ENCODE data around the gene ACTL6B. TPM values are rescaled to one million over a fixed set of nuclear protein-coding genes. Genes with fewer than 3 reads are reported as not detected.

ACTL6B gene
- total RNA-seq, 1 donor from 2014 or later = not detected

GRCh38 chr7:100626530-100627237, 29.6 kb downstream of the ACTL6B start:
- Histone ChIP-seq H3K27me3 (no peaks in the 10 kb centered on the region), H3K27ac (peak overlapping the region; percentile 8), H3K36me3 (no peaks in the 10 kb centered on the region), H3K4me1 (peaks cover 9% of the 10 kb centered on the region), H3K9me3 (no peaks in the 10 kb centered on the region), H3K4me3 (peak overlapping the region; percentile 33)
- TF ChIP-seq, protein P1, sequence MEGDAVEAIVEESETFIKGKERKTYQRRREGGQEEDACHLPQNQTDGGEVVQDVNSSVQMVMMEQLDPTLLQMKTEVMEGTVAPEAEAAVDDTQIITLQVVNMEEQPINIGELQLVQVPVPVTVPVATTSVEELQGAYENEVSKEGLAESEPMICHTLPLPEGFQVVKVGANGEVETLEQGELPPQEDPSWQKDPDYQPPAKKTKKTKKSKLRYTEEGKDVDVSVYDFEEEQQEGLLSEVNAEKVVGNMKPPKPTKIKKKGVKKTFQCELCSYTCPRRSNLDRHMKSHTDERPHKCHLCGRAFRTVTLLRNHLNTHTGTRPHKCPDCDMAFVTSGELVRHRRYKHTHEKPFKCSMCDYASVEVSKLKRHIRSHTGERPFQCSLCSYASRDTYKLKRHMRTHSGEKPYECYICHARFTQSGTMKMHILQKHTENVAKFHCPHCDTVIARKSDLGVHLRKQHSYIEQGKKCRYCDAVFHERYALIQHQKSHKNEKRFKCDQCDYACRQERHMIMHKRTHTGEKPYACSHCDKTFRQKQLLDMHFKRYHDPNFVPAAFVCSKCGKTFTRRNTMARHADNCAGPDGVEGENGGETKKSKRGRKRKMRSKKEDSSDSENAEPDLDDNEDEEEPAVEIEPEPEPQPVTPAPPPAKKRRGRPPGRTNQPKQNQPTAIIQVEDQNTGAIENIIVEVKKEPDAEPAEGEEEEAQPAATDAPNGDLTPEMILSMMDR (IDR thresholded peaks at IDR 0.05) = no peak
- peak; percentile 89 for DNase-seq
- intact Hi-C loops (cut with DNase I) = no loop called here
- peak; percentile 98 for ATAC-seq

DNA sequence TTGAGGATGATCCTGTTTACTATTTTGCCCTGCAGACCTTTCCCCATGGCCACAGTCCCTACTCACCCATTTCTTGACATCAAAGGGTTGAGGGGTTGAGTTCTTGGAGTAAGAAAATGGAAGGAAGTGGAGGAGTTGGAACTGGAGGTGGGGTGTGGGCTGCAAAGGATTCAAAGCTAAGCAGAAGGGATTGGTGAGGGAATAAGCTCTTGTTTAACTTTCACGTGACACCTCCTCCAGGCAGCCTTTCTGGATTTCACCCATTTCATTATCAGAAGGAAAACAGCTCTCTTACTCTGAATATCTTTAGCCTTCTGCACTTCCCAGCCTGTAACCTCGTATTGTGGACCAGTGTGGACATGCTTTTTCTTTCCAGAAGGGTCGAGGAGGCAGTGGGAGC, 30.2 kb downstream of the ACTL6B start:
- intact Hi-C loops (cut with DNase I) = no loop called here

GRCh38 chr7:100623951-100624824, 32.1 kb downstream of the ACTL6B start:
- H3K4me3 ChIP-seq = no peak overlapping the region
- H3K4me1 ChIP-seq = peaks cover 9% of the 10 kb centered on the region
- TF ChIP-seq, protein P1 (IDR thresholded peaks at IDR 0.05) = no peak
- DNase-seq (no peak), ATAC-seq (no peak)
- no peaks in the 10 kb centered on the region for H3K27me3 ChIP-seq
- intact Hi-C loops (cut with DNase I) = no loop called here
- H3K36me3 ChIP-seq = no peaks in the 10 kb centered on the region
- H3K9me3 ChIP-seq = no peaks in the 10 kb centered on the region
- no peak overlapping the region for H3K27ac ChIP-seq

More for the DNA sequence above, 30.2 kb downstream of the ACTL6B start:
- Histone ChIP-seq H3K4me1 (peaks cover 9% of the 10 kb centered on the region), H3K27me3 (no peaks in the 10 kb centered on the region), H3K36me3 (no peaks in the 10 kb centered on the region), H3K4me3 (peak overlapping the region; percentile 33), H3K9me3 (no peaks in the 10 kb centered on the region), H3K27ac (no peak overlapping the region)
- ATAC-seq = no peak
- DNase-seq = no peak
- TF ChIP-seq, protein P1 (IDR thresholded peaks at IDR 0.05) = no peak

DNA sequence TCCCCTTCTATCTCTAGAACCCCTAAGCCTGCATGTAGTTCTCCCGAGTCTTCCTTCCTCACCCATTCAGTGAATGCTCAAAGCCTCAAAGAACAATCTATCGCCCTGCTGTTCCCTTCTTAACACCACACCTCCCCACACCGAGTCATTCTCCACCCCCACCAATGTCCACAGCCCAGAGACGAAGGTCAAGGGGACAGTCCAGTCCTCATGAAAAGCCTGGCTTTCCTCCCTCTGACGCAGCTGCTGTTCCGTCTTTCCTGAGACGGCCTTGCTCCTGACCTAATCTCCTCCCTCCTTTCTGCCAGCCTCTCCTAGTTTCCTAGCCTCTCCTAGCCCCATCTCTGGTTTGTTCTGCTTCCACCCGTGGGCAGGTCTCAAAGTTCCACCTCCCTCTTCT, 34.7 kb downstream of the ACTL6B start:
- Histone ChIP-seq H3K36me3 (no peaks in the 10 kb centered on the region), H3K27me3 (no peaks in the 10 kb centered on the region), H3K9me3 (no peaks in the 10 kb centered on the region), H3K27ac (no peak overlapping the region), H3K4me1 (peaks cover 4% of the 10 kb centered on the region), H3K4me3 (no peak overlapping the region)
- DNase-seq (no peak), ATAC-seq (no peak)
- intact Hi-C loops (cut with DNase I) = no loop called here
- TF ChIP-seq, protein P1 (IDR thresholded peaks at IDR 0.05) = no peak

DNA sequence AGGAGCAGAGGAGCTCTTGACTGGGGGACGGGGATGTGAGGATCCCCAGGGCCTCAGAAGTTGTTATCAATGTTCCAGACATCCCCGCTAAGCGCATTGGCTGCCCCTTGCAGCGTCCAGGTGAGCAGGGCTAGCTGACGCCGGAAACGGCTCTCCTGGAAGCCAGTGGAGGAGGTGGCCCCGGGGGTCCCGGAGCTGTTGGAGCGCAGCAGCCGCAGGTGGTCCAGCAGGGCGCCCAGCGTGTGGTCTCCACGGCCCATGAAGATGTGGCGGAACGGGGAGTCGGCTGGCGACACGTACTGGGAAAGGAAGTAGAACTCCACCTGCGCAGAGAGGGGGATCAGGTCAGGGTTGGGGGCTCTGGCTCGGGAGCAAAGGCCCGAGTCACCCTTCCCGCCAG, 35.4 kb downstream of the ACTL6B start:
- intact Hi-C loops (cut with DNase I) = no loop called here
- no peak overlapping the region for H3K27ac ChIP-seq
- no peaks in the 10 kb centered on the region for H3K4me1 ChIP-seq
- TF ChIP-seq, protein P1 (IDR thresholded peaks at IDR 0.05) = no peak
- no peak for ATAC-seq
- H3K9me3 ChIP-seq = no peaks in the 10 kb centered on the region
- no peaks in the 10 kb centered on the region for H3K36me3 ChIP-seq
- H3K27me3 ChIP-seq = no peaks in the 10 kb centered on the region
- H3K4me3 ChIP-seq = no peak overlapping the region
- no peak for DNase-seq

All from upper lobe of right lung (tissue), 1 donor.